ENCODE data around the gene GFRAL. TPM values are rescaled to one million over a fixed set of nuclear protein-coding genes. Genes with fewer than 3 reads are reported as not detected.

GFRAL gene
- total RNA-seq, 1 donor from 2014 or later, result not detected

DNA sequence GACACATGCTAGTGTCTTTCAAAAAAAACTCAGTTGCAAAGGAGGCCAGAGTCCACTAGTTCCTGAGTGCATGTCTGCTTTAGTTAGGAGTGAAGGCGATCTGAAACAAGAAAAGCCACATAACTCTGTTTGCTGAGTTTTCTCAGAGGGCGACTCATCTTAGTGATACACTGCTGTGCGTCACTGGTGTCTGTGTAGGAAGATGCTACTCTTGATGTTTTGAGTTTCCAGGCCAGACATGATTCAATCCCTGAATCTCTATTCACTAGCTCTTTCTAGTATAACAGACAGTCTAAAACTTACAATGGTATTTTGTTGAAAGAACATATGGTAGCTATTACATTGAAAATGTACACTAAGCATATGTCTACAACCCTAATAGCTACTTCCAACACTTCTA, 60.9 kb downstream of the GFRAL start:
- TF ChIP-seq, protein P1, sequence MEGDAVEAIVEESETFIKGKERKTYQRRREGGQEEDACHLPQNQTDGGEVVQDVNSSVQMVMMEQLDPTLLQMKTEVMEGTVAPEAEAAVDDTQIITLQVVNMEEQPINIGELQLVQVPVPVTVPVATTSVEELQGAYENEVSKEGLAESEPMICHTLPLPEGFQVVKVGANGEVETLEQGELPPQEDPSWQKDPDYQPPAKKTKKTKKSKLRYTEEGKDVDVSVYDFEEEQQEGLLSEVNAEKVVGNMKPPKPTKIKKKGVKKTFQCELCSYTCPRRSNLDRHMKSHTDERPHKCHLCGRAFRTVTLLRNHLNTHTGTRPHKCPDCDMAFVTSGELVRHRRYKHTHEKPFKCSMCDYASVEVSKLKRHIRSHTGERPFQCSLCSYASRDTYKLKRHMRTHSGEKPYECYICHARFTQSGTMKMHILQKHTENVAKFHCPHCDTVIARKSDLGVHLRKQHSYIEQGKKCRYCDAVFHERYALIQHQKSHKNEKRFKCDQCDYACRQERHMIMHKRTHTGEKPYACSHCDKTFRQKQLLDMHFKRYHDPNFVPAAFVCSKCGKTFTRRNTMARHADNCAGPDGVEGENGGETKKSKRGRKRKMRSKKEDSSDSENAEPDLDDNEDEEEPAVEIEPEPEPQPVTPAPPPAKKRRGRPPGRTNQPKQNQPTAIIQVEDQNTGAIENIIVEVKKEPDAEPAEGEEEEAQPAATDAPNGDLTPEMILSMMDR (IDR thresholded peaks at IDR 0.05; ENCODE audit: unreplicated experiment), result no peak
- H3K27ac Mint-ChIP-seq, result no peak overlapping the region
- no peaks in the 10 kb centered on the region for H3K27me3 Mint-ChIP-seq
- DNase-seq (ENCODE audit: low spot score, unreplicated experiment), result no peak
- no peak overlapping the region for H3K4me3 Mint-ChIP-seq (ENCODE audit: low read depth)
- H3K9me3 Mint-ChIP-seq (ENCODE audit: low read depth), result no peaks in the 10 kb centered on the region
- H3K36me3 Mint-ChIP-seq (ENCODE audit: insufficient read depth), result no peaks in the 10 kb centered on the region
- H3K4me1 Mint-ChIP-seq (ENCODE audit: low read depth), result no peaks in the 10 kb centered on the region

DNA sequence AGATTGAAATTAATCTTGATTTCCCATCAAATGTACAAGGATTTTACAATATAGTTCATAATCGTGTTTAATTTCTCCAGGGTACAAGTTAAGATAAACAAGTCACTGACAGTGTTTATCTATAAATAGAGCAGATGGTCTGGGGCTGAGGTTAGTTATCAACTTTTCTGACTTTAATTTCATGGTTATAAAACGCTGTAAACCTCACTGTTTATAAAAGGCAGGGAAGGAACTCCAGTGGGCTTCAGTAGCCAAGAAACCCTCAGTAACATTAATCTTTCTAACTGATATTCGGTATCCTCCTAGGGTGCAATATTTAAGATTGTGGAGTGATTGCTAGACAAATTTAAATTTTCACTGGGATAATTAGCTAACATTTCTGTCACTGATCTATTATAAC, 68.6 kb downstream of the GFRAL start:
- Mint-ChIP-seq H3K9me3 (ENCODE audit: low read depth) (no peaks in the 10 kb centered on the region), H3K4me3 (ENCODE audit: low read depth) (no peak overlapping the region), H3K27ac (no peak overlapping the region), H3K27me3 (no peaks in the 10 kb centered on the region), H3K4me1 (ENCODE audit: low read depth) (no peaks in the 10 kb centered on the region), H3K36me3 (ENCODE audit: insufficient read depth) (no peaks in the 10 kb centered on the region)
- TF ChIP-seq, protein P1 (IDR thresholded peaks at IDR 0.05; ENCODE audit: unreplicated experiment), result no peak
- DNase-seq (ENCODE audit: low spot score, unreplicated experiment), result no peak

DNA sequence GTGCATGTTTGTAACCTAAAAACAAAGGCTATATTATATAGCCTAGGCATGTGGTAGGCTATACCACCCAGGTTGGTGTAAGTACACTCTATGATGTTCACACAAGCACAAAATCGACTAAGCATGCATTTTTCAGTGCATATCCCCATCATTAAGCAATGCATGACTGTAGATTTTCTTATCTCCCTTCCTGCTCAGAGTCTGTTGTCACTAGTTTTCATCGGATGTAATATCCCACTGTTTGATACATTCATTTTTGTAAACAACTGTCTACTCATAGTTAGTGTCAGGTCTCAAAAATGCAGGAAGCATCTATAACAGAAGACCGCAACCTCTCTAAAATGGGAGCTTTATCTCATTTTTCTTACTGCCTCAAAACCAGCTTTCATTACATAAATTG, 70.7 kb downstream of the GFRAL start:
- Mint-ChIP-seq H3K9me3 (ENCODE audit: low read depth) (no peaks in the 10 kb centered on the region), H3K36me3 (ENCODE audit: insufficient read depth) (no peaks in the 10 kb centered on the region), H3K27ac (no peak overlapping the region), H3K27me3 (no peaks in the 10 kb centered on the region), H3K4me3 (ENCODE audit: low read depth) (no peak overlapping the region), H3K4me1 (ENCODE audit: low read depth) (no peaks in the 10 kb centered on the region)
- DNase-seq (ENCODE audit: low spot score, unreplicated experiment), result no peak
- TF ChIP-seq, protein P1 (IDR thresholded peaks at IDR 0.05; ENCODE audit: unreplicated experiment), result no peak

DNA sequence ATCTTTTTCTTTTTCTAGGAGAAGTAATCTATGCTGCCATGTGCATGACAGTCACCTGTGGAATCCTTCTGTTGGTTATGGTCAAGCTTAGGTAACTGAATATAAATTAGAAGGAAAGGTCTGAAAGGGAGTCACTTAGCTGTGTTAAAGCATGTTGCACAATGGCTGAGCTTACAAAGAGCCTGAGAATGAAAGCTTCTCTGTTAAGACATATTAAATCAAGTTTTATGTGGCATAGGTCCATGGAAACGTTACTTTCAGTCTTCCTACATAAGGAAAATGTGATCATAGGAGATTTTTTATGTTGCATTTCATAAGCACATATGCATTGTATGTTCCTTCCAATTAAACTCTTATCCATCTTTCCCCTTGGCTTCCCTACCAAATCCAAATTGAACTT, 72.1 kb downstream of the GFRAL start:
- no peaks in the 10 kb centered on the region for H3K36me3 Mint-ChIP-seq (ENCODE audit: insufficient read depth)
- TF ChIP-seq, protein P1 (IDR thresholded peaks at IDR 0.05; ENCODE audit: unreplicated experiment), result no peak
- H3K9me3 Mint-ChIP-seq (ENCODE audit: low read depth), result no peaks in the 10 kb centered on the region
- H3K27ac Mint-ChIP-seq, result no peak overlapping the region
- no peaks in the 10 kb centered on the region for H3K4me1 Mint-ChIP-seq (ENCODE audit: low read depth)
- H3K27me3 Mint-ChIP-seq, result no peaks in the 10 kb centered on the region
- no peak overlapping the region for H3K4me3 Mint-ChIP-seq (ENCODE audit: low read depth)
- DNase-seq (ENCODE audit: low spot score, unreplicated experiment), result no peak

- Mint-ChIP-seq H3K27ac (no peak overlapping the region), H3K27me3 (no peaks in the 10 kb centered on the region), H3K4me1 (ENCODE audit: low read depth) (no peaks in the 10 kb centered on the region), H3K9me3 (ENCODE audit: low read depth) (no peaks in the 10 kb centered on the region), H3K4me3 (ENCODE audit: low read depth) (no peak overlapping the region), H3K36me3 (ENCODE audit: insufficient read depth) (no peaks in the 10 kb centered on the region)
- TF ChIP-seq, protein P1 (IDR thresholded peaks at IDR 0.05; ENCODE audit: unreplicated experiment), result no peak
- DNase-seq (ENCODE audit: low spot score, unreplicated experiment), result no peak
Measured at GRCh38 chr6:55405474-55406235, 78.4 kb downstream of the GFRAL start.
